ENCODE data around the gene INS.

DNA sequence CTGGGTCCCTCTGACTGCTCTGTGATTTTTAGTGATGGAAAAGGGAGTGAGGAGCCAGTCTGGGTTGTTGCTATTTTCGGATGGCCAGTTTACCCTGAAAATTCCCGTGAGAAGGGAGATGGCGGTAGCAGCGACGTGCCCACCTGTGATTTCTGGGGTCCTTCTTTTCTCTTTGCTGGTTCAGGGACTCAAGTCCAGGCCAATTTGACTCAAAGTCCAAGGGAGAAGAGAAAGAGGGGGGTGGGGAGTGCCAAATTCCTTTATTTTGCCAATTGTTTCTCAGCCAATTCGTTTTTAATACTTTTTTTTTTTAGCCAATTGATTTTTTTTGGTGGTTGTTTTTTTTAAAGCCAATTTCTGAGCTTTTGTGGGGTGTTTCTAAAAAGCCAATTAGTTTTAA is 28.8 kb downstream of the INS start:
- TF ChIP-seq CTCF (IDR thresholded peaks at IDR 0.05; ENCODE audit: low read depth, low read length, missing input control) (no peak), REST (IDR thresholded peaks at IDR 0.05) (no peak), JUND (IDR thresholded peaks at IDR 0.05) (no peak), EGR1 (IDR thresholded peaks at IDR 0.05; ENCODE audit: low read depth in 2 of 2) (no peak), YY1 (IDR thresholded peaks at IDR 0.05) (no peak), GABPA (IDR thresholded peaks at IDR 0.05 in 1 of 2, conservative IDR thresholded peaks at IDR 0.05 in 1 of 2) (no peak)

All from liver (tissue), 3 donors.